ENCODE measurements around the gene DPYD. TPM values are rescaled to one million over a fixed set of nuclear protein-coding genes. Genes with fewer than 3 reads are reported as not detected.

Gene DPYD
- total and polyA plus RNA-seq, 9 of the 15 experiments (the other 6 are each of a cell fraction or from before 2014, with no cell fraction given) = 0.03 to 0.25 (median 0.08) TPM; not detected in 2

DNA sequence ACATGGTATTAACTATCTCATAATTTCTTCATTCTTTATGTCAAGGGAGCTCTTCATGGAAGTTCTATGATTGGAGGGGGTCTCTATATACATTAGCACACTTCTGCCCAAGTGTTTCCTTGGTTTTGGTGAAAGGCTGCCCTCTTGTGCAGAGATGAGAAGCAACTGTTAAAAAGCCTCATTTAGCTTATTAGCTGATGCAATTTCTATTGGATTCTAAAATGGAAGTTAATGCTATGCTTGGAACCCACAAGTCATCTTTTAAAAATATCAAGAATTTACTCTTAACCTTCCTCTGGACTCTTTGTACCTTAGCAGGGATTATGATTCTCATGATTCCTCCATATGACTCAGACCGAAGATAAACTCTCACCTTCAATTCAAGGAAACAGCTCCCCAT lies 870.3 kb downstream of the DPYD start:
- Histone ChIP-seq H3K36me3 (ENCODE audit: control insufficient read depth, insufficient read depth, low read length) (no peaks in the 10 kb centered on the region), H3K9ac (ENCODE audit: insufficient read depth in 1 of 2, low read depth in 2 of 2, low read length in 2 of 2) (no peak overlapping the region), H3K27me3 (ENCODE audit: control insufficient read depth in 2 of 2, insufficient read depth in 2 of 2, low read length in 2 of 2) (no peaks in the 10 kb centered on the region), H3K4me3 (no peak overlapping the region), H2AFZ (ENCODE audit: low read depth, low read length) (no peak overlapping the region), H3K9me1 (ENCODE audit: control insufficient read depth, insufficient read depth, low read length) (no peaks in the 10 kb centered on the region), H3K27ac (ENCODE audit: extremely low read depth, low read depth, low read length) (no peak overlapping the region), H3K4me2 (ENCODE audit: insufficient read depth, low read length) (no peak overlapping the region), H3K79me2 (ENCODE audit: control insufficient read depth, insufficient read depth, low read length) (no peaks in the 10 kb centered on the region), H3K9me3 (replicated peaks; ENCODE audit: control insufficient read depth, insufficient read depth, low read depth, low read length) (no peaks in the 10 kb centered on the region), H4K20me1 (replicated peaks; ENCODE audit: control insufficient read depth, insufficient read depth, low read length) (no peaks in the 10 kb centered on the region), H3K4me1 (replicated peaks in 1 of 2; ENCODE audit: control insufficient read depth in 2 of 2, insufficient read depth in 2 of 2, low read length in 2 of 2) (no peaks in the 10 kb centered on the region)
- in situ Hi-C loops (cut with MboI) = no loop called here
- ChIA-PET POLR2A (no interaction called here), CTCF (ENCODE audit: low intra/inter-chr PET ratio) (no interaction called here)
- DNase-seq (ENCODE audit: extremely low read depth in 1 of 4, low spot score in 3 of 4) (no peak), FAIRE-seq (no peak), ATAC-seq (no peak)
- TF ChIP-seq KAT2B (IDR thresholded peaks at IDR 0.05; ENCODE audit: low read depth, low read length) (no peak), MCM2 (IDR thresholded peaks at IDR 0.05; ENCODE audit: low read depth) (no peak), DPF2 (IDR thresholded peaks at IDR 0.05) (no peak)
- intact Hi-C loops (cut with micrococcal nuclease) = no loop called here
- 0% methylated on average over 1 of the region's 1 CpG for WGBS (ENCODE audit: insufficient coverage, low coverage, missing lambda C conversion rate)
- no TSS peak for BruUV-seq (replicated peaks)

- no peaks in the 10 kb centered on the region for H3K4me1 ChIP-seq (replicated peaks in 1 of 2; ENCODE audit: control insufficient read depth in 2 of 2, insufficient read depth in 2 of 2, low read length in 2 of 2)
- H3K4me2 ChIP-seq (ENCODE audit: insufficient read depth, low read length) = no peak overlapping the region
- no peaks in the 10 kb centered on the region for H3K27me3 ChIP-seq (ENCODE audit: control insufficient read depth in 2 of 2, insufficient read depth in 2 of 2, low read length in 2 of 2)
- H3K9me1 ChIP-seq (ENCODE audit: control insufficient read depth, insufficient read depth, low read length) = no peaks in the 10 kb centered on the region
- H3K79me2 ChIP-seq (ENCODE audit: control insufficient read depth, insufficient read depth, low read length) = no peaks in the 10 kb centered on the region
- no peaks in the 10 kb centered on the region for H4K20me1 ChIP-seq (replicated peaks; ENCODE audit: control insufficient read depth, insufficient read depth, low read length)
- intact Hi-C loops (cut with micrococcal nuclease) (no loop called here), in situ Hi-C loops (cut with MboI) (no loop called here)
- H3K36me3 ChIP-seq (ENCODE audit: control insufficient read depth, insufficient read depth, low read length) = no peaks in the 10 kb centered on the region
- ChIA-PET POLR2A (no interaction called here), CTCF (ENCODE audit: low intra/inter-chr PET ratio) (no interaction called here)
- no peak overlapping the region for H3K4me3 ChIP-seq
- no peaks in the 10 kb centered on the region for H3K9me3 ChIP-seq (replicated peaks; ENCODE audit: control insufficient read depth, insufficient read depth, low read depth, low read length)
- no peak overlapping the region for H2AFZ ChIP-seq (ENCODE audit: low read depth, low read length)
- FAIRE-seq (no peak), DNase-seq (ENCODE audit: extremely low read depth in 1 of 4, low spot score in 3 of 4) (no peak), ATAC-seq (no peak)
- TF ChIP-seq ZKSCAN1 (IDR thresholded peaks at IDR 0.05; ENCODE audit: low read depth, low read length) (no peak), ETV1 (tag; conservative IDR thresholded peaks at IDR 0.05; ENCODE audit: low read depth) (no peak)
- TF ChIP-seq, protein P1, sequence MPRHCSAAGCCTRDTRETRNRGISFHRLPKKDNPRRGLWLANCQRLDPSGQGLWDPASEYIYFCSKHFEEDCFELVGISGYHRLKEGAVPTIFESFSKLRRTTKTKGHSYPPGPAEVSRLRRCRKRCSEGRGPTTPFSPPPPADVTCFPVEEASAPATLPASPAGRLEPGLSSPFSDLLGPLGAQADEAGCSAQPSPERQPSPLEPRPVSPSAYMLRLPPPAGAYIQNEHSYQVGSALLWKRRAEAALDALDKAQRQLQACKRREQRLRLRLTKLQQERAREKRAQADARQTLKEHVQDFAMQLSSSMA (CRISPR knock-in tag; IDR thresholded peaks at IDR 0.05) = no peak
- H3K9ac ChIP-seq (ENCODE audit: insufficient read depth in 1 of 2, low read depth in 2 of 2, low read length in 2 of 2) = no peak overlapping the region
- BruUV-seq (replicated peaks) = no TSS peak
- 0% methylated on average over 2 of the region's 2 CpGs for WGBS (ENCODE audit: insufficient coverage, low coverage, missing lambda C conversion rate)
- H3K27ac ChIP-seq (ENCODE audit: extremely low read depth, low read depth, low read length) = no peak overlapping the region
Observed at GRCh38 chr1:97047421-97047793, 873.4 kb downstream of the DPYD start.
